ENCODE results near the gene ADAM22.

GRCh38 chr7:88042803-88043202 is 108.8 kb downstream of the ADAM22 start:
- TF ChIP-seq POLR2A (IDR thresholded peaks at IDR 0.05; ENCODE audit: low read depth, low read length) (no peak), TAF1 (IDR thresholded peaks at IDR 0.05; ENCODE audit: low read depth, low read length) (no peak), POLR2AphosphoS5 (IDR thresholded peaks at IDR 0.05; ENCODE audit: low read depth, low read length) (no peak)

Measured in GM12891 (cell line).